Epithelial cell of esophagus (primary cell): ENCODE data around the gene SOX5.

ENCODE experiments used
- DNase-seq: peaks from one replicate; pipeline ENCODE4 v3.0.0; 2010; ENCODE audit warnings: low read depth
- H3K4me3 ChIP-seq: 2 replicates; pipeline ENCODE4 v1.5.1; 2011; ENCODE audit warnings: mild to moderate bottlenecking, low read length, control low read depth
- CTCF ChIP-seq: IDR thresholded peaks from 2 replicates; pipeline ENCODE4 v1.5.1; 2011; ENCODE audit warnings: low read depth, mild to moderate bottlenecking, low read length, control low read depth, inconsistent platforms; ENCODE audit not compliant: insufficient read depth; ENCODE audit errors: missing control alignments

SOX5 gene

GRCh38 chr12:23708185-23708837, 241.2 kb downstream of the SOX5 start:
- no peak for DNase-seq
- H3K4me3 ChIP-seq: no peak overlapping the region
- TF ChIP-seq CTCF: no peak

GRCh38 chr12:23707270-23707669, 242.2 kb downstream of the SOX5 start:
- no peak overlapping the region for H3K4me3 ChIP-seq
- no peak for DNase-seq
- no peak for TF ChIP-seq CTCF

- no peak for TF ChIP-seq CTCF
- DNase-seq: no peak
These were observed 244.2 kb downstream of the SOX5 start for GRCh38 chr12:23704992-23705943.

GRCh38 chr12:23703051-23703450, 246.4 kb downstream of the SOX5 start:
- no peak overlapping the region for H3K4me3 ChIP-seq
- TF ChIP-seq CTCF: no peak
- no peak for DNase-seq

More at GRCh38 chr12:23704992-23705943, 244.2 kb downstream of the SOX5 start:
- no peak overlapping the region for H3K4me3 ChIP-seq

- no peak for TF ChIP-seq CTCF
These were observed 250.4 kb downstream of the SOX5 start for GRCh38 chr12:23699031-23699430.

GRCh38 chr12:23694920-23695319, 254.6 kb downstream of the SOX5 start:
- DNase-seq: no peak
- TF ChIP-seq CTCF: no peak
- no peak overlapping the region for H3K4me3 ChIP-seq

More at GRCh38 chr12:23699031-23699430, 250.4 kb downstream of the SOX5 start:
- H3K4me3 ChIP-seq: no peak overlapping the region
- DNase-seq: no peak
